Liver (tissue), 9 donors: ENCODE measurements around the gene CLEC20A. TPM values are rescaled to one million over a fixed set of nuclear protein-coding genes. Genes with fewer than 3 reads are reported as not detected.

Source experiments
- DNase-seq: peaks from one replicate; pipeline ENCODE4 v3.0.0-alpha.2; 2017; ENCODE audit warnings: low spot score
- H3K27ac ChIP-seq, 2 donors: one replicate each; pipeline ENCODE4 v1.7.0; 2013; ENCODE audit warnings: inconsistent platforms in 2 of 2, low read length in 2 of 2, control low read depth in 1 of 2, low read depth in 1 of 2, mild to moderate bottlenecking in 1 of 2
- H3K27me3 ChIP-seq, 4 donors: one replicate each; pipeline versions ENCODE4 v1.6.1 to v1.7.0; 2013; ENCODE audit warnings: low read length in 3 of 4, inconsistent platforms in 1 of 4, mild to moderate bottlenecking in 1 of 4, moderate library complexity in 1 of 4; ENCODE audit not compliant: control insufficient read depth in 4 of 4, insufficient read depth in 4 of 4
- H3K36me3 ChIP-seq, 4 donors: one replicate each; pipeline versions ENCODE4 v1.6.1 to v1.7.0; 2013; ENCODE audit warnings: low read length in 3 of 4, mild to moderate bottlenecking in 3 of 4, low read depth in 1 of 4, moderate library complexity in 1 of 4; ENCODE audit not compliant: control insufficient read depth in 4 of 4, insufficient read depth in 3 of 4
- H3K4me1 ChIP-seq, 4 donors: one replicate each; pipeline versions ENCODE4 v1.6.1 to v1.7.0; 2013; ENCODE audit warnings: low read length in 3 of 4, mild to moderate bottlenecking in 3 of 4, moderate library complexity in 1 of 4; ENCODE audit not compliant: control insufficient read depth in 4 of 4, insufficient read depth in 4 of 4
- H3K4me3 ChIP-seq, 3 donors: one replicate each; pipeline versions ENCODE4 v1.6.1 to v1.7.0; 2013; ENCODE audit warnings: low read length in 3 of 3, control low read depth in 1 of 3, low read depth in 1 of 3, mild to moderate bottlenecking in 1 of 3
- H3K9ac ChIP-seq, 2 donors: one replicate each; pipeline ENCODE4 v1.7.0; 2013; ENCODE audit warnings: low read length in 2 of 2, mild to moderate bottlenecking in 2 of 2, moderate library complexity in 2 of 2, control low read depth in 1 of 2, low read depth in 1 of 2
- H3K9me3 ChIP-seq, 4 donors: one replicate each; pipeline versions ENCODE4 v1.6.1 to v1.7.0; 2013; ENCODE audit warnings: low read length in 3 of 4; ENCODE audit not compliant: control insufficient read depth in 4 of 4
- EGR1 ChIP-seq, 2 donors: IDR thresholded peaks; 2 replicates each; pipeline ENCODE4 v1.6.1; 2016 to 2018; ENCODE audit warnings: antibody characterized with exemption in 2 of 2, low read depth in 2 of 2
- FOXA1 ChIP-seq: IDR thresholded peaks from 2 replicates; pipeline ENCODE4 v1.6.1; 2016; ENCODE audit warnings: antibody characterized with exemption
- FOXA2 ChIP-seq: IDR thresholded peaks from 2 replicates; pipeline ENCODE4 v1.6.1; 2016; ENCODE audit warnings: antibody characterized with exemption
- GABPA ChIP-seq, 2 donors: IDR thresholded peaks in 1 of 2; conservative IDR thresholded peaks in 1 of 2; 2 replicates each; pipeline ENCODE4 v1.6.1; 2016; ENCODE audit warnings: antibody characterized with exemption in 2 of 2, mild to moderate bottlenecking in 1 of 2, moderate library complexity in 1 of 2
- HNF4A ChIP-seq, 2 donors: conservative IDR thresholded peaks; 2 replicates each; pipeline ENCODE4 v1.6.1; 2016; ENCODE audit warnings: antibody characterized with exemption in 2 of 2, mild to moderate bottlenecking in 2 of 2
- HNF4G ChIP-seq: IDR thresholded peaks from 2 replicates; pipeline ENCODE4 v1.6.1; 2016; ENCODE audit warnings: antibody characterized with exemption
- JUND ChIP-seq, 2 donors: IDR thresholded peaks; 2 replicates each; pipeline ENCODE4 v1.6.1; 2016; ENCODE audit warnings: antibody characterized with exemption in 2 of 2
- NR2F2 ChIP-seq: IDR thresholded peaks from 2 replicates; pipeline ENCODE4 v1.6.1; 2016; ENCODE audit warnings: antibody characterized with exemption
- RAD21 ChIP-seq, 2 donors: IDR thresholded peaks; 2 replicates each; pipeline ENCODE4 v1.6.1; 2016; ENCODE audit warnings: antibody characterized with exemption in 2 of 2, mild to moderate bottlenecking in 2 of 2
- RXRA ChIP-seq, 2 donors: IDR thresholded peaks; 2 replicates each; pipeline ENCODE4 v1.6.1; 2017 to 2018; ENCODE audit warnings: antibody characterized with exemption in 2 of 2, mild to moderate bottlenecking in 1 of 2
- SP1 ChIP-seq: IDR thresholded peaks from 2 replicates; pipeline ENCODE4 v1.6.1; 2018; ENCODE audit warnings: antibody characterized with exemption, mild to moderate bottlenecking
- TAF1 ChIP-seq: conservative IDR thresholded peaks from 2 replicates; pipeline ENCODE4 v1.6.1; 2016; ENCODE audit warnings: antibody characterized with exemption, mild to moderate bottlenecking
- YY1 ChIP-seq: IDR thresholded peaks from 2 replicates; pipeline ENCODE4 v1.6.1; 2016; ENCODE audit warnings: antibody characterized with exemption, mild to moderate bottlenecking
- WGBS: extraction: QIAGEN DNeasy Blood & Tissue Kit; methylation state at CpG from one replicate; pipeline ENCODE4 v1.1.7; 2013; 5-methylcytosine and 5-hydroxymethylcytosine counted together
- polyA plus RNA-seq, 2 donors: library from polyadenylated mRNA; stranded (reverse) in 1 of 2; unstranded in 1 of 2; fragments of 200-250 nt in 1 of 2; fragments of >200 nt in 1 of 2; fragmentation: Nextera tagmentation in 1 of 2; extraction: Ambion mirVana in 1 of 2; gene quantifications; one replicate each; pipeline versions ENCODE4 v1.2.1 to v1.2.3, GENCODE V29; 2013 to 2015
- total RNA-seq, 2 donors: library from RNA; depleted of rRNA; stranded (reverse); fragments of >200 nt; gene quantifications; one replicate each; pipeline ENCODE4 v1.2.3, GENCODE V29; 2014
- TF ChIP-seq, protein P1 (sequence below): IDR thresholded peaks from 2 replicates; pipeline ENCODE4 v1.6.1; 2016; ENCODE audit warnings: antibody characterized with exemption, mild to moderate bottlenecking
- TF ChIP-seq, protein P2 (sequence below): IDR thresholded peaks from 2 replicates; pipeline ENCODE4 v1.6.1; 2016; ENCODE audit warnings: antibody characterized with exemption
- TF ChIP-seq, protein P3 (sequence below): IDR thresholded peaks from 2 replicates; pipeline ENCODE4 v1.6.1; 2016; ENCODE audit warnings: antibody characterized with exemption
- TF ChIP-seq, protein P4 (sequence below): fragments of 150-350 bp; IDR thresholded peaks from 2 replicates; pipeline ENCODE4 v1.5.1; 2017; ENCODE audit warnings: improper control_type of control experiment, low read depth, low read length; ENCODE audit not compliant: missing input control
- TF ChIP-seq, protein P5 (sequence below): IDR thresholded peaks from 2 replicates; pipeline ENCODE4 v1.6.1; 2016; ENCODE audit warnings: antibody characterized with exemption
- donor health status: healthy.
- donor health status: healthy.
- donor health status: healthy.
- donor health status: healthy.
- donor health status: healthy.

Gene CLEC20A
- total and polyA plus RNA-seq, 4 donors, result 0.33 TPM; not detected in 3

DNA sequence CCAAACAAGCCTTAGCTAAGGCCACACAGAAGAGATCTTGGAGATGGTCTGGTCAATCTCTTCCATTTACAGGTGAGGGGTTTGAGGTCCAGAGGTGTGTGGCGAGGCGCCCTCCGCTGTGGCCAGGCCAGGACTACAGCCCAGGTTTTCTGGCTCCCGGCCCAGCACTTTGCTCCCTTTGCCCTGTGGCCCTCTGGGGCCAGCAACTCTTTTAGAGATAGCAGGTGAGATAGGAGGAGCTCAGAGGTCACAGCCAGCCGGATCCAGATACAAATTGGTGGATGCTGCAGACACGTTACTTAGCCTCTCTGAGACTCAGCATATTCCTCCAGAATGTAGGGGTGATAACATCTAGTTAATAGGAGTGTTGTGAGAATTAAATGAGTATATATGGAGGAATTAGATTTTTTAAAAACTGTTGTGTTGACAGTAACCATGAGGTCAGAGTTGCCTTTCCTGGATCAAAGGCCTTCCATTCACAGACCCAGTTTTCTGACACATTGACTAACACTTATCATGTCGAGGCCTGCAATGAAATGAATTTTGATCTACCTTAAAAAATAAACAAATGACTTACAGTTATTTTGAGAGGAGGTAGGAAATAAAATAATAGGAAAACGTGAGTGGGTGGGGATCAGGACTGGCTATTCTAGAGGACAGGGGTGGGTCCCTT is 32.7 kb upstream of the CLEC20A start:
- Histone ChIP-seq H3K9me3 (peaks cover 0 to under 1% (median 0%) of the 10 kb centered on the region in 4 donors), H3K4me3 (no peak overlapping the region), H3K4me1 (peaks cover 0 to 17% (median 4%) of the 10 kb centered on the region in 4 donors), H3K36me3 (no peaks in the 10 kb centered on the region), H3K27me3 (no peaks in the 10 kb centered on the region), H3K27ac (no peak overlapping the region), H3K9ac (no peak overlapping the region)
- DNase-seq, result peak; percentile 60
- WGBS, result 36% methylated on average over 8 of the region's 8 CpGs
- TF ChIP-seq YY1 (peak; percentile 39), RAD21 (IDR thresholded peaks at IDR 0.05) (peak; percentile 67 to 73), TAF1 (no peak), NR2F2 (peak; percentile 54), RXRA (IDR thresholded peaks at IDR 0.05) (peak; percentile 45 to 79), HNF4G (peak; percentile 51), GABPA (IDR thresholded peaks at IDR 0.05 in 1 of 2, conservative IDR thresholded peaks at IDR 0.05 in 1 of 2) (no peak), JUND (IDR thresholded peaks at IDR 0.05) (peak in 1 of 2 donors; percentile 44), HNF4A (conservative IDR thresholded peaks at IDR 0.05) (peak; percentile 87 to 93), FOXA2 (no peak), FOXA1 (no peak), SP1 (peak; percentile 57), EGR1 (IDR thresholded peaks at IDR 0.05; ENCODE audit: low read depth in 2 of 2) (no peak)
- TF ChIP-seq, protein P1, sequence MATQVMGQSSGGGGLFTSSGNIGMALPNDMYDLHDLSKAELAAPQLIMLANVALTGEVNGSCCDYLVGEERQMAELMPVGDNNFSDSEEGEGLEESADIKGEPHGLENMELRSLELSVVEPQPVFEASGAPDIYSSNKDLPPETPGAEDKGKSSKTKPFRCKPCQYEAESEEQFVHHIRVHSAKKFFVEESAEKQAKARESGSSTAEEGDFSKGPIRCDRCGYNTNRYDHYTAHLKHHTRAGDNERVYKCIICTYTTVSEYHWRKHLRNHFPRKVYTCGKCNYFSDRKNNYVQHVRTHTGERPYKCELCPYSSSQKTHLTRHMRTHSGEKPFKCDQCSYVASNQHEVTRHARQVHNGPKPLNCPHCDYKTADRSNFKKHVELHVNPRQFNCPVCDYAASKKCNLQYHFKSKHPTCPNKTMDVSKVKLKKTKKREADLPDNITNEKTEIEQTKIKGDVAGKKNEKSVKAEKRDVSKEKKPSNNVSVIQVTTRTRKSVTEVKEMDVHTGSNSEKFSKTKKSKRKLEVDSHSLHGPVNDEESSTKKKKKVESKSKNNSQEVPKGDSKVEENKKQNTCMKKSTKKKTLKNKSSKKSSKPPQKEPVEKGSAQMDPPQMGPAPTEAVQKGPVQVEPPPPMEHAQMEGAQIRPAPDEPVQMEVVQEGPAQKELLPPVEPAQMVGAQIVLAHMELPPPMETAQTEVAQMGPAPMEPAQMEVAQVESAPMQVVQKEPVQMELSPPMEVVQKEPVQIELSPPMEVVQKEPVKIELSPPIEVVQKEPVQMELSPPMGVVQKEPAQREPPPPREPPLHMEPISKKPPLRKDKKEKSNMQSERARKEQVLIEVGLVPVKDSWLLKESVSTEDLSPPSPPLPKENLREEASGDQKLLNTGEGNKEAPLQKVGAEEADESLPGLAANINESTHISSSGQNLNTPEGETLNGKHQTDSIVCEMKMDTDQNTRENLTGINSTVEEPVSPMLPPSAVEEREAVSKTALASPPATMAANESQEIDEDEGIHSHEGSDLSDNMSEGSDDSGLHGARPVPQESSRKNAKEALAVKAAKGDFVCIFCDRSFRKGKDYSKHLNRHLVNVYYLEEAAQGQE, result no peak
- TF ChIP-seq, protein P2, sequence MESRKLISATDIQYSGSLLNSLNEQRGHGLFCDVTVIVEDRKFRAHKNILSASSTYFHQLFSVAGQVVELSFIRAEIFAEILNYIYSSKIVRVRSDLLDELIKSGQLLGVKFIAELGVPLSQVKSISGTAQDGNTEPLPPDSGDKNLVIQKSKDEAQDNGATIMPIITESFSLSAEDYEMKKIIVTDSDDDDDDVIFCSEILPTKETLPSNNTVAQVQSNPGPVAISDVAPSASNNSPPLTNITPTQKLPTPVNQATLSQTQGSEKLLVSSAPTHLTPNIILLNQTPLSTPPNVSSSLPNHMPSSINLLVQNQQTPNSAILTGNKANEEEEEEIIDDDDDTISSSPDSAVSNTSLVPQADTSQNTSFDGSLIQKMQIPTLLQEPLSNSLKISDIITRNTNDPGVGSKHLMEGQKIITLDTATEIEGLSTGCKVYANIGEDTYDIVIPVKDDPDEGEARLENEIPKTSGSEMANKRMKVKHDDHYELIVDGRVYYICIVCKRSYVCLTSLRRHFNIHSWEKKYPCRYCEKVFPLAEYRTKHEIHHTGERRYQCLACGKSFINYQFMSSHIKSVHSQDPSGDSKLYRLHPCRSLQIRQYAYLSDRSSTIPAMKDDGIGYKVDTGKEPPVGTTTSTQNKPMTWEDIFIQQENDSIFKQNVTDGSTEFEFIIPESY, result no peak
- TF ChIP-seq, protein P3, sequence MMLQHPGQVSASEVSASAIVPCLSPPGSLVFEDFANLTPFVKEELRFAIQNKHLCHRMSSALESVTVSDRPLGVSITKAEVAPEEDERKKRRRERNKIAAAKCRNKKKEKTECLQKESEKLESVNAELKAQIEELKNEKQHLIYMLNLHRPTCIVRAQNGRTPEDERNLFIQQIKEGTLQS, result no peak
- TF ChIP-seq, protein P4, sequence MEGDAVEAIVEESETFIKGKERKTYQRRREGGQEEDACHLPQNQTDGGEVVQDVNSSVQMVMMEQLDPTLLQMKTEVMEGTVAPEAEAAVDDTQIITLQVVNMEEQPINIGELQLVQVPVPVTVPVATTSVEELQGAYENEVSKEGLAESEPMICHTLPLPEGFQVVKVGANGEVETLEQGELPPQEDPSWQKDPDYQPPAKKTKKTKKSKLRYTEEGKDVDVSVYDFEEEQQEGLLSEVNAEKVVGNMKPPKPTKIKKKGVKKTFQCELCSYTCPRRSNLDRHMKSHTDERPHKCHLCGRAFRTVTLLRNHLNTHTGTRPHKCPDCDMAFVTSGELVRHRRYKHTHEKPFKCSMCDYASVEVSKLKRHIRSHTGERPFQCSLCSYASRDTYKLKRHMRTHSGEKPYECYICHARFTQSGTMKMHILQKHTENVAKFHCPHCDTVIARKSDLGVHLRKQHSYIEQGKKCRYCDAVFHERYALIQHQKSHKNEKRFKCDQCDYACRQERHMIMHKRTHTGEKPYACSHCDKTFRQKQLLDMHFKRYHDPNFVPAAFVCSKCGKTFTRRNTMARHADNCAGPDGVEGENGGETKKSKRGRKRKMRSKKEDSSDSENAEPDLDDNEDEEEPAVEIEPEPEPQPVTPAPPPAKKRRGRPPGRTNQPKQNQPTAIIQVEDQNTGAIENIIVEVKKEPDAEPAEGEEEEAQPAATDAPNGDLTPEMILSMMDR, result peak; percentile 25
- TF ChIP-seq, protein P5, sequence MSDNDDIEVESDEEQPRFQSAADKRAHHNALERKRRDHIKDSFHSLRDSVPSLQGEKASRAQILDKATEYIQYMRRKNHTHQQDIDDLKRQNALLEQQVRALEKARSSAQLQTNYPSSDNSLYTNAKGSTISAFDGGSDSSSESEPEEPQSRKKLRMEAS, result peak; percentile 34
